ENCODE measurements around the gene CDRT4. TPM values are rescaled to one million over a fixed set of nuclear protein-coding genes. Genes with fewer than 3 reads are reported as not detected.

CDRT4 gene
- total and polyA plus RNA-seq, 10 of the 15 experiments (the other 5 are each of a cell fraction or from before 2014, with no cell fraction given): 0.11 to 1.3 (median 0.51) TPM; not detected in 3

DNA sequence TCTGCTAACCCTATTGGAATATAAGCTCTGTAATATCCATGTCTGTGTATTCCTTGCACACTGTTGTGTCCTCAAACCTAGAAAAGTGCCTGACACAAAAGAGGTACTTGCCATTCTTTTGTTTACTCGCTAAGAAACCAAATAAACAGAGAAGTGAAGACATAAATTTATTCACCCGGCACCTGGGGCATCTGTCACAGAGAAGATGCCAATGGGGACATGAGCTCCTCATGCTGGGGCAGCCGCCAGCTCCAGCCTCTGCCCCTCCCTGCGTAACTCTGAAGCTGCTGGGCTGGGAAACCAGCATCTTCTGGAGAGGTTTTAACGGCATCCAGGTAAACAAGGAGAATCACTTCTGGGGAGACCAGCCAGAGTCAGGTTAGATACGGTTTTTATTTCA is 15.1 kb upstream of the CDRT4 start:
- Histone ChIP-seq H3K79me2 (ENCODE audit: control insufficient read depth, insufficient read depth, low read length) (no peaks in the 10 kb centered on the region), H2AFZ (ENCODE audit: control insufficient read depth, low read depth, low read length) (no peak overlapping the region), H3K36me3 (ENCODE audit: control insufficient read depth in 2 of 2, insufficient read depth in 2 of 2, low read length in 1 of 2) (no peaks in the 10 kb centered on the region), H3K4me1 (ENCODE audit: control insufficient read depth, insufficient read depth, low read length) (no peaks in the 10 kb centered on the region), H3K9ac (ENCODE audit: control insufficient read depth, insufficient read depth, low read length) (no peak overlapping the region), H3K4me3 (no peak overlapping the region), H3K9me3 (replicated peaks; ENCODE audit: control insufficient read depth, insufficient read depth, low read length) (no peaks in the 10 kb centered on the region), H3K27me3 (replicated peaks in 1 of 2; ENCODE audit: control insufficient read depth in 2 of 2, insufficient read depth in 2 of 2, low read length in 1 of 2) (no peaks in the 10 kb centered on the region), H3K27ac (ENCODE audit: control insufficient read depth, insufficient read depth) (no peak overlapping the region), H3K4me2 (ENCODE audit: control insufficient read depth, insufficient read depth) (no peak overlapping the region), H4K20me1 (ENCODE audit: control insufficient read depth, insufficient read depth) (no peaks in the 10 kb centered on the region)
- WGBS (ENCODE audit: insufficient coverage, insufficient replicate concordance, low lambda C conversion rate, missing lambda C conversion rate): 40% methylated on average over 6 of the region's 6 CpGs
- BruUV-seq (replicated peaks): no TSS peak
- ChIA-PET POLR2A (no interaction called here), CTCF (no interaction called here), SMC1A (ENCODE audit: uncharacterized antibody, unreplicated experiment) (no interaction called here), RAD21 (ENCODE audit: unreplicated experiment) (interaction anchor here (1.6 kb wide), 1 partner anchor 224 kb away, joined by 3 read pairs; no protein-coding TSS in a partner anchor)
- in situ Hi-C loops (cut with MboI) (no loop called here), intact Hi-C loops (cut with micrococcal nuclease; ENCODE audit: unreplicated experiment) (no loop called here)
- ATAC-seq (no peak), FAIRE-seq (no peak), DNase-seq (ENCODE audit: low read depth, low spot score) (no peak)
- TF ChIP-seq, protein P1, sequence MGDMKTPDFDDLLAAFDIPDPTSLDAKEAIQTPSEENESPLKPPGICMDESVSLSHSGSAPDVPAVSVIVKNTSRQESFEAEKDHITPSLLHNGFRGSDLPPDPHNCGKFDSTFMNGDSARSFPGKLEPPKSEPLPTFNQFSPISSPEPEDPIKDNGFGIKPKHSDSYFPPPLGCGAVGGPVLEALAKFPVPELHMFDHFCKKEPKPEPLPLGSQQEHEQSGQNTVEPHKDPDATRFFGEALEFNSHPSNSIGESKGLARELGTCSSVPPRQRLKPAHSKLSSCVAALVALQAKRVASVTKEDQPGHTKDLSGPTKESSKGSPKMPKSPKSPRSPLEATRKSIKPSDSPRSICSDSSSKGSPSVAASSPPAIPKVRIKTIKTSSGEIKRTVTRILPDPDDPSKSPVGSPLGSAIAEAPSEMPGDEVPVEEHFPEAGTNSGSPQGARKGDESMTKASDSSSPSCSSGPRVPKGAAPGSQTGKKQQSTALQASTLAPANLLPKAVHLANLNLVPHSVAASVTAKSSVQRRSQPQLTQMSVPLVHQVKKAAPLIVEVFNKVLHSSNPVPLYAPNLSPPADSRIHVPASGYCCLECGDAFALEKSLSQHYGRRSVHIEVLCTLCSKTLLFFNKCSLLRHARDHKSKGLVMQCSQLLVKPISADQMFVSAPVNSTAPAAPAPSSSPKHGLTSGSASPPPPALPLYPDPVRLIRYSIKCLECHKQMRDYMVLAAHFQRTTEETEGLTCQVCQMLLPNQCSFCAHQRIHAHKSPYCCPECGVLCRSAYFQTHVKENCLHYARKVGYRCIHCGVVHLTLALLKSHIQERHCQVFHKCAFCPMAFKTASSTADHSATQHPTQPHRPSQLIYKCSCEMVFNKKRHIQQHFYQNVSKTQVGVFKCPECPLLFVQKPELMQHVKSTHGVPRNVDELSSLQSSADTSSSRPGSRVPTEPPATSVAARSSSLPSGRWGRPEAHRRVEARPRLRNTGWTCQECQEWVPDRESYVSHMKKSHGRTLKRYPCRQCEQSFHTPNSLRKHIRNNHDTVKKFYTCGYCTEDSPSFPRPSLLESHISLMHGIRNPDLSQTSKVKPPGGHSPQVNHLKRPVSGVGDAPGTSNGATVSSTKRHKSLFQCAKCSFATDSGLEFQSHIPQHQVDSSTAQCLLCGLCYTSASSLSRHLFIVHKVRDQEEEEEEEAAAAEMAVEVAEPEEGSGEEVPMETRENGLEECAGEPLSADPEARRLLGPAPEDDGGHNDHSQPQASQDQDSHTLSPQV (IDR thresholded peaks at IDR 0.05): no peak
- TF ChIP-seq MXI1 (IDR thresholded peaks at IDR 0.05; ENCODE audit: low read depth, low read length) (no peak), BHLHE40 (IDR thresholded peaks at IDR 0.05; ENCODE audit: borderline replicate concordance in 1 of 2, low read depth in 2 of 2, low read length in 1 of 2) (no peak), SRF (IDR thresholded peaks at IDR 0.05; ENCODE audit: low read depth in 2 of 2, low read length in 2 of 2) (no peak), IRF4 (IDR thresholded peaks at IDR 0.05; ENCODE audit: low read depth, low read length) (no peak), STAT1 (conservative IDR thresholded peaks at IDR 0.05) (no peak), FOS (IDR thresholded peaks at IDR 0.05; ENCODE audit: borderline replicate concordance, extremely low read depth, insufficient read length) (no peak), ETV6 (conservative IDR thresholded peaks at IDR 0.05 in 1 of 2, IDR thresholded peaks at IDR 0.05 in 1 of 2; ENCODE audit: borderline replicate concordance in 1 of 2, low read depth in 1 of 2) (no peak), YY1 (IDR thresholded peaks at IDR 0.05; ENCODE audit: low read depth, low read length) (no peak), POLR2AphosphoS5 (IDR thresholded peaks at IDR 0.05; ENCODE audit: low read length) (no peak)
- TF ChIP-seq, protein P2, sequence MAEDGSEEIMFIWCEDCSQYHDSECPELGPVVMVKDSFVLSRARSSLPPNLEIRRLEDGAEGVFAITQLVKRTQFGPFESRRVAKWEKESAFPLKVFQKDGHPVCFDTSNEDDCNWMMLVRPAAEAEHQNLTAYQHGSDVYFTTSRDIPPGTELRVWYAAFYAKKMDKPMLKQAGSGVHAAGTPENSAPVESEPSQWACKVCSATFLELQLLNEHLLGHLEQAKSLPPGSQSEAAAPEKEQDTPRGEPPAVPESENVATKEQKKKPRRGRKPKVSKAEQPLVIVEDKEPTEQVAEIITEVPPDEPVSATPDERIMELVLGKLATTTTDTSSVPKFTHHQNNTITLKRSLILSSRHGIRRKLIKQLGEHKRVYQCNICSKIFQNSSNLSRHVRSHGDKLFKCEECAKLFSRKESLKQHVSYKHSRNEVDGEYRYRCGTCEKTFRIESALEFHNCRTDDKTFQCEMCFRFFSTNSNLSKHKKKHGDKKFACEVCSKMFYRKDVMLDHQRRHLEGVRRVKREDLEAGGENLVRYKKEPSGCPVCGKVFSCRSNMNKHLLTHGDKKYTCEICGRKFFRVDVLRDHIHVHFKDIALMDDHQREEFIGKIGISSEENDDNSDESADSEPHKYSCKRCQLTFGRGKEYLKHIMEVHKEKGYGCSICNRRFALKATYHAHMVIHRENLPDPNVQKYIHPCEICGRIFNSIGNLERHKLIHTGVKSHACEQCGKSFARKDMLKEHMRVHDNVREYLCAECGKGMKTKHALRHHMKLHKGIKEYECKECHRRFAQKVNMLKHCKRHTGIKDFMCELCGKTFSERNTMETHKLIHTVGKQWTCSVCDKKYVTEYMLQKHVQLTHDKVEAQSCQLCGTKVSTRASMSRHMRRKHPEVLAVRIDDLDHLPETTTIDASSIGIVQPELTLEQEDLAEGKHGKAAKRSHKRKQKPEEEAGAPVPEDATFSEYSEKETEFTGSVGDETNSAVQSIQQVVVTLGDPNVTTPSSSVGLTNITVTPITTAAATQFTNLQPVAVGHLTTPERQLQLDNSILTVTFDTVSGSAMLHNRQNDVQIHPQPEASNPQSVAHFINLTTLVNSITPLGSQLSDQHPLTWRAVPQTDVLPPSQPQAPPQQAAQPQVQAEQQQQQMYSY (CRISPR knock-in tag; IDR thresholded peaks at IDR 0.05): no peak
